ENCODE data around the gene MAP2.

MAP2 gene

GRCh38 chr2:209648714-209649113 is 224.9 kb downstream of the MAP2 start:
- H3K9ac ChIP-seq (ENCODE audit: low read length in 2 of 2), result no peak overlapping the region
- H3K4me3 ChIP-seq (ENCODE audit: low read length in 2 of 2), result no peak overlapping the region
- H3K27ac ChIP-seq (ENCODE audit: low read length), result no peak overlapping the region
- H3K9me3 ChIP-seq (ENCODE audit: control insufficient read depth in 2 of 2, low read length in 2 of 2), result no peaks in the 10 kb centered on the region
- H3K27me3 ChIP-seq (ENCODE audit: control insufficient read depth in 1 of 2, insufficient read depth in 2 of 2, low read length in 2 of 2), result no peaks in the 10 kb centered on the region
- no peaks in the 10 kb centered on the region for H3K4me1 ChIP-seq (ENCODE audit: control insufficient read depth, insufficient read depth, low read length)
- H3K36me3 ChIP-seq (ENCODE audit: control insufficient read depth in 2 of 2, insufficient read depth in 2 of 2, low read length in 2 of 2), result no peaks in the 10 kb centered on the region

GRCh38 chr2:209653134-209653533 is 229.3 kb downstream of the MAP2 start:
- H3K4me1 ChIP-seq (ENCODE audit: control insufficient read depth, insufficient read depth, low read length), result no peaks in the 10 kb centered on the region
- no peaks in the 10 kb centered on the region for H3K27me3 ChIP-seq (ENCODE audit: control insufficient read depth in 1 of 2, insufficient read depth in 2 of 2, low read length in 2 of 2)
- H3K4me3 ChIP-seq (ENCODE audit: low read length in 2 of 2), result no peak overlapping the region
- H3K36me3 ChIP-seq (ENCODE audit: control insufficient read depth in 2 of 2, insufficient read depth in 2 of 2, low read length in 2 of 2), result no peaks in the 10 kb centered on the region
- H3K9ac ChIP-seq (ENCODE audit: low read length in 2 of 2), result no peak overlapping the region
- H3K27ac ChIP-seq (ENCODE audit: low read length), result no peak overlapping the region
- no peaks in the 10 kb centered on the region for H3K9me3 ChIP-seq (ENCODE audit: control insufficient read depth in 2 of 2, low read length in 2 of 2)

DNA sequence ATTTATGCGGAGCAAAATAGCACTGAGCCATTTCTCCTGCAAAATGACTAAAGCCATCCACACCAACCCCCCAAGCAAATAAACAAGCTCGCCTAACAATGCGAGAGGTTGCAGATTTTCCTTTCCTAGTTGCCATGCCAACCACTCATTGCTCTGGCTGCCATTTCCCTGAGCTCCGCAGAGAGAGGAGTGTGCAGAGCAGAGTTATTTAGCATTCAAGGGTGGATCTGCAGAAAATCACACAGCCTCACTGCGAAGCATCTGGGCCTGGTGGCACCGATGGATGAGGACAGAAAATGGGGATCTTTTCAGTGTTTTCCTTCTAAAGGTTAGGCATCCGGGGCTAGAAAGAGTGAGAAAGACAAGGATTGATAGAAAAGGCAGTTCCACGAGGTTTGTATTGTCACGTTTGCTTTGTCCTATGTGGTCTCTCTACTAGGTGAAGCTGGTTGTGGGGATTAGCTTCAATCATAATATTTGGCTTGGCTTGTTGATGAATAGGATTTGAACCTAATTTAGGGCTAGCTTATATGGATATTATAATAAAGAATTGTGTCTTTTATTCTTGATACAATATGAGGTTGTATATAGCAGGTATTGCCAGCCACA is 237.5 kb downstream of the MAP2 start:
- Histone ChIP-seq H3K4me3 (ENCODE audit: low read length in 2 of 2) (no peak overlapping the region), H3K27me3 (ENCODE audit: control insufficient read depth in 1 of 2, insufficient read depth in 2 of 2, low read length in 2 of 2) (no peaks in the 10 kb centered on the region), H3K9me3 (ENCODE audit: control insufficient read depth in 2 of 2, low read length in 2 of 2) (no peaks in the 10 kb centered on the region), H3K4me1 (ENCODE audit: control insufficient read depth, insufficient read depth, low read length) (no peaks in the 10 kb centered on the region), H3K9ac (ENCODE audit: low read length in 2 of 2) (no peak overlapping the region), H3K27ac (ENCODE audit: low read length) (no peak overlapping the region), H3K36me3 (ENCODE audit: control insufficient read depth in 2 of 2, insufficient read depth in 2 of 2, low read length in 2 of 2) (no peaks in the 10 kb centered on the region)

GRCh38 chr2:209662021-209662420 is 238.2 kb downstream of the MAP2 start:
- no peak overlapping the region for H3K4me3 ChIP-seq (ENCODE audit: low read length in 2 of 2)
- no peak overlapping the region for H3K27ac ChIP-seq (ENCODE audit: low read length)
- H3K9me3 ChIP-seq (ENCODE audit: control insufficient read depth in 2 of 2, low read length in 2 of 2), result no peaks in the 10 kb centered on the region
- H3K4me1 ChIP-seq (ENCODE audit: control insufficient read depth, insufficient read depth, low read length), result no peaks in the 10 kb centered on the region
- H3K9ac ChIP-seq (ENCODE audit: low read length in 2 of 2), result no peak overlapping the region
- H3K27me3 ChIP-seq (ENCODE audit: control insufficient read depth in 1 of 2, insufficient read depth in 2 of 2, low read length in 2 of 2), result no peaks in the 10 kb centered on the region
- H3K36me3 ChIP-seq (ENCODE audit: control insufficient read depth in 2 of 2, insufficient read depth in 2 of 2, low read length in 2 of 2), result no peaks in the 10 kb centered on the region

GRCh38 chr2:209663139-209663538 is 239.3 kb downstream of the MAP2 start:
- Histone ChIP-seq H3K4me1 (ENCODE audit: control insufficient read depth, insufficient read depth, low read length) (no peaks in the 10 kb centered on the region), H3K27ac (ENCODE audit: low read length) (no peak overlapping the region), H3K36me3 (ENCODE audit: control insufficient read depth in 2 of 2, insufficient read depth in 2 of 2, low read length in 2 of 2) (no peaks in the 10 kb centered on the region), H3K9me3 (ENCODE audit: control insufficient read depth in 2 of 2, low read length in 2 of 2) (no peaks in the 10 kb centered on the region), H3K27me3 (ENCODE audit: control insufficient read depth in 1 of 2, insufficient read depth in 2 of 2, low read length in 2 of 2) (no peaks in the 10 kb centered on the region), H3K9ac (ENCODE audit: low read length in 2 of 2) (no peak overlapping the region), H3K4me3 (ENCODE audit: low read length in 2 of 2) (no peak overlapping the region)

DNA sequence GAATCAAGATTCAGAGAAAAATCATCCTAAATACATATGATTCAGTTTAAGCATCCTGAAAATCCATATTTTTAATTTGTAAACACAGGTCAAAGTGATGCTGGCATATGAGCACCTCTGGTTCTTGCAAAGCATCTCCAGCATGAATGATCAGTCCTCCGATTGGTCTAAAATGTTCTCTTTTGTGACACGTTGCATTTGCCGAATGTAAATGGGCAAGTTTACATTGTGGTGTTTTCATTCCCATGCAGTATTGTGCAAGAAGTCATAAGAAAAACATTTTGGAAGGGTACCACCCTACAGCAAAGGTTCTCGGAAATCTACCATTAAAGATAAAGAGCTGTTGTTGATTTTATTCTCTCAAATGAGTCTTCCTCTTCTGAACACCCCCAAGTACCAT is 239.8 kb downstream of the MAP2 start:
- no peaks in the 10 kb centered on the region for H3K27me3 ChIP-seq (ENCODE audit: control insufficient read depth in 1 of 2, insufficient read depth in 2 of 2, low read length in 2 of 2)
- no peak overlapping the region for H3K27ac ChIP-seq (ENCODE audit: low read length)
- H3K36me3 ChIP-seq (ENCODE audit: control insufficient read depth in 2 of 2, insufficient read depth in 2 of 2, low read length in 2 of 2), result no peaks in the 10 kb centered on the region
- no peaks in the 10 kb centered on the region for H3K9me3 ChIP-seq (ENCODE audit: control insufficient read depth in 2 of 2, low read length in 2 of 2)
- no peak overlapping the region for H3K4me3 ChIP-seq (ENCODE audit: low read length in 2 of 2)
- no peaks in the 10 kb centered on the region for H3K4me1 ChIP-seq (ENCODE audit: control insufficient read depth, insufficient read depth, low read length)
- no peak overlapping the region for H3K9ac ChIP-seq (ENCODE audit: low read length in 2 of 2)

GRCh38 chr2:209666296-209666695 is 242.4 kb downstream of the MAP2 start:
- no peaks in the 10 kb centered on the region for H3K4me1 ChIP-seq (ENCODE audit: control insufficient read depth, insufficient read depth, low read length)
- no peaks in the 10 kb centered on the region for H3K9me3 ChIP-seq (ENCODE audit: control insufficient read depth in 2 of 2, low read length in 2 of 2)
- H3K27me3 ChIP-seq (ENCODE audit: control insufficient read depth in 1 of 2, insufficient read depth in 2 of 2, low read length in 2 of 2), result no peaks in the 10 kb centered on the region
- no peak overlapping the region for H3K27ac ChIP-seq (ENCODE audit: low read length)
- no peak overlapping the region for H3K9ac ChIP-seq (ENCODE audit: low read length in 2 of 2)
- H3K4me3 ChIP-seq (ENCODE audit: low read length in 2 of 2), result no peak overlapping the region
- H3K36me3 ChIP-seq (ENCODE audit: control insufficient read depth in 2 of 2, insufficient read depth in 2 of 2, low read length in 2 of 2), result no peaks in the 10 kb centered on the region

DNA sequence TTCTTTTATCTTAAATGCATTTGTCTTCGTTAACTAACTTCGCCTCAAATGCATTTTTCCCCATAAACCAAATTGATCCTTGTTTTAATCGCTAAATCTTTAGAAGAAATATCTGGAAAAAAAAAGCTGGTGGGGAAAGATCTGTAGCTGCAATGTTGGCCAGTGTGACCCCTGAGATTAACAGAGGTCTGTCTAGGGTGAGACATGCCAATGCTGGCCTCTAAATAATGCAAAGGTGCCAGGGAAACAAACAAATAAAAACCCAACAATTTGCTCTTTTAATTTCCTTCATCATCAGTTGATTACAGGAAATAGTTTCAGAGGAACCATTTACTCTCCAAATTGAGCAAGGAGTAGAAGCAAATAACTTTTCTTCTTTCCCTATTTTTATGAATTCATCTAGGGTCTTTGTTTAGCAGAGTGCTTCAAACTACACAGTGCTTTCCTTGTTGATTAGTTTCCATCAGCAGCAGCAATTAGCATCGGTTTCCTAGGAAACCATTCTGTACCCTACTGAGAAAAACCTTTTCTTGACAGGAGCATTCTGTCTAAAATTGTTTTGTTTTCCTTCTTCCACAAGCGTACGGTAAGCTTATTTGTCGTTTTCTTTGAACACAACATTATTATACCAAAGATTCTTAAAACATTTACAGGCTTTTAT is 247.3 kb downstream of the MAP2 start:
- H3K27me3 ChIP-seq (ENCODE audit: control insufficient read depth in 1 of 2, insufficient read depth in 2 of 2, low read length in 2 of 2), result no peaks in the 10 kb centered on the region
- H3K36me3 ChIP-seq (ENCODE audit: control insufficient read depth in 2 of 2, insufficient read depth in 2 of 2, low read length in 2 of 2), result no peaks in the 10 kb centered on the region
- H3K9ac ChIP-seq (ENCODE audit: low read length in 2 of 2), result no peak overlapping the region
- no peak overlapping the region for H3K4me3 ChIP-seq (ENCODE audit: low read length in 2 of 2)
- no peaks in the 10 kb centered on the region for H3K4me1 ChIP-seq (ENCODE audit: control insufficient read depth, insufficient read depth, low read length)
- no peaks in the 10 kb centered on the region for H3K9me3 ChIP-seq (ENCODE audit: control insufficient read depth in 2 of 2, low read length in 2 of 2)
- no peak overlapping the region for H3K27ac ChIP-seq (ENCODE audit: low read length)

GRCh38 chr2:209673811-209674210 is 250.0 kb downstream of the MAP2 start:
- Histone ChIP-seq H3K4me1 (ENCODE audit: control insufficient read depth, insufficient read depth, low read length) (no peaks in the 10 kb centered on the region), H3K36me3 (ENCODE audit: control insufficient read depth in 2 of 2, insufficient read depth in 2 of 2, low read length in 2 of 2) (no peaks in the 10 kb centered on the region), H3K27ac (ENCODE audit: low read length) (no peak overlapping the region), H3K27me3 (ENCODE audit: control insufficient read depth in 1 of 2, insufficient read depth in 2 of 2, low read length in 2 of 2) (no peaks in the 10 kb centered on the region), H3K9ac (ENCODE audit: low read length in 2 of 2) (no peak overlapping the region), H3K9me3 (ENCODE audit: control insufficient read depth in 2 of 2, low read length in 2 of 2) (no peaks in the 10 kb centered on the region), H3K4me3 (ENCODE audit: low read length in 2 of 2) (no peak overlapping the region)

GRCh38 chr2:209680596-209680995 is 256.7 kb downstream of the MAP2 start:
- no peak overlapping the region for H3K4me3 ChIP-seq (ENCODE audit: low read length in 2 of 2)
- no peaks in the 10 kb centered on the region for H3K9me3 ChIP-seq (ENCODE audit: control insufficient read depth in 2 of 2, low read length in 2 of 2)
- no peaks in the 10 kb centered on the region for H3K27me3 ChIP-seq (ENCODE audit: control insufficient read depth in 1 of 2, insufficient read depth in 2 of 2, low read length in 2 of 2)
- H3K27ac ChIP-seq (ENCODE audit: low read length), result no peak overlapping the region
- no peaks in the 10 kb centered on the region for H3K36me3 ChIP-seq (ENCODE audit: control insufficient read depth in 2 of 2, insufficient read depth in 2 of 2, low read length in 2 of 2)
- no peak overlapping the region for H3K9ac ChIP-seq (ENCODE audit: low read length in 2 of 2)
- no peaks in the 10 kb centered on the region for H3K4me1 ChIP-seq (ENCODE audit: control insufficient read depth, insufficient read depth, low read length)

GRCh38 chr2:209681201-209681735 is 257.4 kb downstream of the MAP2 start:
- Histone ChIP-seq H3K4me1 (ENCODE audit: control insufficient read depth, insufficient read depth, low read length) (no peaks in the 10 kb centered on the region), H3K36me3 (ENCODE audit: control insufficient read depth in 2 of 2, insufficient read depth in 2 of 2, low read length in 2 of 2) (no peaks in the 10 kb centered on the region), H3K27me3 (ENCODE audit: control insufficient read depth in 1 of 2, insufficient read depth in 2 of 2, low read length in 2 of 2) (no peaks in the 10 kb centered on the region), H3K27ac (ENCODE audit: low read length) (no peak overlapping the region), H3K9me3 (ENCODE audit: control insufficient read depth in 2 of 2, low read length in 2 of 2) (no peaks in the 10 kb centered on the region), H3K4me3 (ENCODE audit: low read length in 2 of 2) (no peak overlapping the region), H3K9ac (ENCODE audit: low read length in 2 of 2) (no peak overlapping the region)
